SK-N-SH treated with all-trans-retinoic acid at 6 μM for 48 hours (cell line): ENCODE results near the gene STMN1.

Source experiments
- ARNTL ChIP-seq: fragments of 450-650 bp; formaldehyde crosslinking; IDR thresholded peaks from 2 replicates; pipeline ENCODE4 v1.5.0; 2020; ENCODE audit warnings: low read depth, mild to moderate bottlenecking, moderate library complexity, borderline replicate concordance
- ESRRG ChIP-seq: fragments of 250-450 bp; sonication (Bioruptor Pico); IDR thresholded peaks from 2 replicates; pipeline ENCODE4 v1.6.1; 2021; ENCODE audit warnings: mild to moderate bottlenecking
- GLIS3 ChIP-seq: fragments of 250-450 bp; sonication (Bioruptor Pico); IDR thresholded peaks from 2 replicates; pipeline ENCODE4 v1.5.0; 2020; ENCODE audit warnings: mild to moderate bottlenecking, moderate library complexity
- SNAI2 ChIP-seq: fragments of 250-450 bp; sonication (Bioruptor Pico); IDR thresholded peaks from 2 replicates; pipeline ENCODE4 v1.5.0; 2020; ENCODE audit warnings: mild to moderate bottlenecking, moderate library complexity
- TCF4 ChIP-seq: fragments of 250-450 bp; sonication (Bioruptor Pico); IDR thresholded peaks from 2 replicates; pipeline ENCODE4 v1.8.0; 2021; ENCODE audit warnings: mild to moderate bottlenecking, moderate library complexity, borderline replicate concordance
- ZC3H10 ChIP-seq: fragments of 250-450 bp; sonication (Bioruptor Pico); IDR thresholded peaks from 2 replicates; pipeline ENCODE4 v1.5.1; 2021; ENCODE audit warnings: mild to moderate bottlenecking, moderate library complexity
- ZFP30 ChIP-seq: fragments of 450-650 bp; formaldehyde crosslinking; IDR thresholded peaks from 2 replicates; pipeline ENCODE4 v1.5.0; 2022; ENCODE audit warnings: mild to moderate bottlenecking, moderate library complexity
- ZNF8 ChIP-seq: fragments of 450-650 bp; formaldehyde crosslinking; IDR thresholded peaks from 2 replicates; pipeline ENCODE4 v1.5.0; 2020; ENCODE audit warnings: mild to moderate bottlenecking, moderate library complexity
- TF ChIP-seq, protein P1 (sequence below): fragments of 250-450 bp; sonication (Bioruptor Pico); IDR thresholded peaks from 2 replicates; pipeline ENCODE4 v1.8.0; 2021; ENCODE audit warnings: low read depth, mild to moderate bottlenecking, moderate library complexity, borderline replicate concordance
- TF ChIP-seq, protein P2 (sequence below): fragments of 250-450 bp; sonication (Bioruptor Pico); IDR thresholded peaks from 2 replicates; pipeline ENCODE4 v1.5.1; 2020; ENCODE audit warnings: low read depth, mild to moderate bottlenecking, moderate library complexity

DNA sequence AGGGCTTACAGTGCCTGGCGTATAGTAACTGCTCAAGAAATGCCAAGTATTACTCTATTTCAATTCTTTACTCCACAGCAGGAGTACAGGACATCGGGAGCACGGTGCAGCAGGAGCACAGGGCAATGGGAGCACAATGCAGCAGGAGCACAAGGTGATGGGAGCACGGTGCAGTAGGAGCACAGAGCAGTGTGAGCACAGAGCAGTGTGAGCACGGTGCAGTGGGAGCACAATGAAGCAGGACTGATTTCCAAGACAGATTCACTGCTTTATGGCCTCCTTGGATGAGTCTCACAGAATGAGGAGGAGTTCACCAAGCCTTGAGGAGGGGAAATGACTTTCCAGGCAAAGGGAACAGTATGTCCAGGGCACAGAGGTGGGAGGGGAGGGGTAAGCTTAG, 25.7 kb downstream of the STMN1 start:
- no peak for TF ChIP-seq SNAI2 (CRISPR knock-in tag)
- TF ChIP-seq ZFP30 (CRISPR knock-in tag): no peak
- no peak for TF ChIP-seq ARNTL (CRISPR knock-in tag)
- TF ChIP-seq, protein P1, sequence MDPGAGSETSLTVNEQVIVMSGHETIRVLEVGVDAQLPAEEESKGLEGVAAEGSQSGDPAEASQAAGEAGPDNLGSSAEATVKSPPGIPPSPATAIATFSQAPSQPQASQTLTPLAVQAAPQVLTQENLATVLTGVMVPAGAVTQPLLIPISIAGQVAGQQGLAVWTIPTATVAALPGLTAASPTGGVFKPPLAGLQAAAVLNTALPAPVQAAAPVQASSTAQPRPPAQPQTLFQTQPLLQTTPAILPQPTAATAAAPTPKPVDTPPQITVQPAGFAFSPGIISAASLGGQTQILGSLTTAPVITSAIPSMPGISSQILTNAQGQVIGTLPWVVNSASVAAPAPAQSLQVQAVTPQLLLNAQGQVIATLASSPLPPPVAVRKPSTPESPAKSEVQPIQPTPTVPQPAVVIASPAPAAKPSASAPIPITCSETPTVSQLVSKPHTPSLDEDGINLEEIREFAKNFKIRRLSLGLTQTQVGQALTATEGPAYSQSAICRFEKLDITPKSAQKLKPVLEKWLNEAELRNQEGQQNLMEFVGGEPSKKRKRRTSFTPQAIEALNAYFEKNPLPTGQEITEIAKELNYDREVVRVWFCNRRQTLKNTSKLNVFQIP (CRISPR knock-in tag): no peak
- TF ChIP-seq, protein P2, sequence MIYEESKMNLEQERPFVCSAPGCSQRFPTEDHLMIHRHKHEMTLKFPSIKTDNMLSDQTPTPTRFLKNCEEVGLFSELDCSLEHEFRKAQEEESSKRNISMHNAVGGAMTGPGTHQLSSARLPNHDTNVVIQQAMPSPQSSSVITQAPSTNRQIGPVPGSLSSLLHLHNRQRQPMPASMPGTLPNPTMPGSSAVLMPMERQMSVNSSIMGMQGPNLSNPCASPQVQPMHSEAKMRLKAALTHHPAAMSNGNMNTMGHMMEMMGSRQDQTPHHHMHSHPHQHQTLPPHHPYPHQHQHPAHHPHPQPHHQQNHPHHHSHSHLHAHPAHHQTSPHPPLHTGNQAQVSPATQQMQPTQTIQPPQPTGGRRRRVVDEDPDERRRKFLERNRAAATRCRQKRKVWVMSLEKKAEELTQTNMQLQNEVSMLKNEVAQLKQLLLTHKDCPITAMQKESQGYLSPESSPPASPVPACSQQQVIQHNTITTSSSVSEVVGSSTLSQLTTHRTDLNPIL (CRISPR knock-in tag): no peak
- no peak for TF ChIP-seq ZC3H10
- TF ChIP-seq TCF4 (CRISPR knock-in tag): no peak
- no peak for TF ChIP-seq ZNF8 (CRISPR knock-in tag)
- TF ChIP-seq ESRRG (CRISPR knock-in tag): no peak
- TF ChIP-seq GLIS3 (CRISPR knock-in tag): no peak
